Measurements from ENCODE around the gene EPHA7. TPM values are rescaled to one million over a fixed set of nuclear protein-coding genes. Genes with fewer than 3 reads are reported as not detected.

The EPHA7 gene
- total RNA-seq, 5 donors from 2014 or later (not counting 1 experiment from before 2014, with no cell fraction given) = 0.06 TPM; not detected in 4

DNA sequence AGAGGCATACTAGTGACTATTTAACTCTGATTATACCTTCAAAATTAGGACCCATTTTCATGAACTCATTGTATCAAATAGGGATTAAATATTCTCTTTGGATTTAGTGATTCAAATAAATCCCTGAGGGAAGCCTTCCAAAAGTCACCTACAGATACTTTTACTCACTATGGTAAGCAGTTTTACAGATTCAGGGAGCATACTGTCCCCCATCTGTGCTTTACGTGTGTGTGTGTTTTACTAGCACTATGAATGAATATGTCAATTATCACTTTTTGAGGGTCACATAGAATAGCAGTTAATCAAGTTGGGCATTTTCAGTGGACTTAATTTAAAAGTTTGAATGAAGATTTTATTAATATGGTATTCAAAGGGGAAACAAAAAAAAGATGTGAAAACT lies 96.7 kb downstream of the EPHA7 start:
- Mint-ChIP-seq H3K27ac (no peak overlapping the region), H3K9me3 (peaks cover 5 to 9% (median 7%) of the 10 kb centered on the region in 3 donors), H3K4me1 (no peaks in the 10 kb centered on the region), H3K36me3 (no peaks in the 10 kb centered on the region), H3K27me3 (no peaks in the 10 kb centered on the region), H3K4me3 (no peak overlapping the region)
- Histone ChIP-seq H3K27ac (ENCODE audit: low read length) (no peak overlapping the region), H3K9me3 (no peaks in the 10 kb centered on the region), H3K36me3 (ENCODE audit: control insufficient read depth in 2 of 2, extremely low read depth in 1 of 2, insufficient read depth in 1 of 2, low read length in 1 of 2) (no peaks in the 10 kb centered on the region), H3K4me1 (ENCODE audit: control insufficient read depth in 1 of 2, extremely low read depth in 1 of 2, insufficient read depth in 2 of 2, low read length in 2 of 2) (no peaks in the 10 kb centered on the region), H3K4me3 (ENCODE audit: control insufficient read depth in 1 of 2, extremely low read depth in 1 of 2, low read length in 1 of 2) (no peak overlapping the region), H3K27me3 (replicated peaks in 1 of 2; ENCODE audit: control insufficient read depth in 2 of 2, extremely low read depth in 1 of 2, insufficient read depth in 2 of 2, low read length in 1 of 2) (no peaks in the 10 kb centered on the region)
- POLR2A ChIA-PET = no interaction called here
- no peak for DNase-seq
- CTCF ChIA-PET = no interaction called here
- no CpG with 5 or more reads among the region's 1 CpG for whole genome bisulfite sequencing (ENCODE audit: insufficient coverage)
- no peak for ATAC-seq (replicated peaks in 1 of 4)

DNA sequence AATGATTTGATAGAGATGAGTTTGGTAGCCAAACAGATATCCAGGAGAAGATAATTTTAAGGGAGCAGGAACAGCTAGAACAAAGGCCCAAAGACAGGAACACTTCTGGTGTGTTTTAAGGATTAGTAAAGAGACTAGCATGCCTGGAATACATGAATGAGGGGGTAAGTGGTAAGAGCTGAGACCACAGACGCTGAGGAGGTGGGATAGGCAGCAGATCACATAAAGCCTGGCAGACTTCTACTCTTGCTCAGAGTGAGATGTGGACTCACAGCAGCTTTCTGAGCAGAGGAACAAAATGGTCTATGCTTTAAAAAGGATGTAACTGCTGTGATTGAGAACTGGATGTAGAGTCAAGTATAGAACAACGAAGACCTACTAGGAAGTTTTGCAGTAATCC lies 100.1 kb downstream of the EPHA7 start:
- no peak for ATAC-seq (replicated peaks in 1 of 4)
- no peak overlapping the region for H3K27ac ChIP-seq (ENCODE audit: low read length)
- Mint-ChIP-seq H3K27me3 (no peaks in the 10 kb centered on the region), H3K4me3 (no peak overlapping the region), H3K9me3 (peaks cover 0 to 4% (median 0%) of the 10 kb centered on the region in 3 donors), H3K36me3 (no peaks in the 10 kb centered on the region), H3K27ac (no peak overlapping the region), H3K4me1 (no peaks in the 10 kb centered on the region)
- H3K27me3 ChIP-seq (replicated peaks in 1 of 2; ENCODE audit: control insufficient read depth in 2 of 2, extremely low read depth in 1 of 2, insufficient read depth in 2 of 2, low read length in 1 of 2) = no peaks in the 10 kb centered on the region
- no peak overlapping the region for H3K4me3 ChIP-seq (ENCODE audit: control insufficient read depth in 1 of 2, extremely low read depth in 1 of 2, low read length in 1 of 2)
- WGBS (ENCODE audit: insufficient coverage) = 13% methylated on average over 1 of the region's 2 CpGs
- no peak for DNase-seq
- H3K9me3 ChIP-seq = no peaks in the 10 kb centered on the region
- H3K36me3 ChIP-seq (ENCODE audit: control insufficient read depth in 2 of 2, extremely low read depth in 1 of 2, insufficient read depth in 1 of 2, low read length in 1 of 2) = no peaks in the 10 kb centered on the region
- ChIA-PET POLR2A (no interaction called here), CTCF (no interaction called here)
- no peaks in the 10 kb centered on the region for H3K4me1 ChIP-seq (ENCODE audit: control insufficient read depth in 1 of 2, extremely low read depth in 1 of 2, insufficient read depth in 2 of 2, low read length in 2 of 2)

DNA sequence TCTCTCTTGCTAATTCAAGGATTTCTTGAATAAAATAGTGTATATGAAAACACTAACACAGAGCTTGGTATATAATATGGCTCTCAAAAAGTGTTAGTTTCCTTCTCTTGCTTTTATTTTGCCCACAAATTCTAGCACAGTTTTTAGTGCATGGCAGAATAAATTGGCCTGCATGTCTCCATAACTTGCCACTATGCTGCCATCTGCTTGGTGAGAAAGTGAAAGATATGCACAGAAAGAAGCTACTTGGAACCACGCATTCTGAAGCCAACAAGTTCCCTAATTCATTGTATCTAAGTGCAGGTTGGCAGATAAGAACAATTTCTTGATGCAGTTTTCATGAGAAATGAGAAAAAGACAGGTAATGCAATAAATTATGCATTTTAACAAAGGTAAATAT lies 101.2 kb downstream of the EPHA7 start:
- H3K4me3 ChIP-seq (ENCODE audit: control insufficient read depth in 1 of 2, extremely low read depth in 1 of 2, low read length in 1 of 2) = no peak overlapping the region
- no peak overlapping the region for H3K27ac ChIP-seq (ENCODE audit: low read length)
- no peaks in the 10 kb centered on the region for H3K27me3 ChIP-seq (replicated peaks in 1 of 2; ENCODE audit: control insufficient read depth in 2 of 2, extremely low read depth in 1 of 2, insufficient read depth in 2 of 2, low read length in 1 of 2)
- Mint-ChIP-seq H3K27me3 (no peaks in the 10 kb centered on the region), H3K4me3 (no peak overlapping the region), H3K27ac (no peak overlapping the region), H3K36me3 (no peaks in the 10 kb centered on the region), H3K9me3 (no peaks in the 10 kb centered on the region), H3K4me1 (no peaks in the 10 kb centered on the region)
- POLR2A ChIA-PET = interaction anchor here in 1 of 2 donors (0.6 kb wide), 1 partner anchor 1779 kb away, joined by 5 read pairs; no protein-coding TSS in a partner anchor
- CTCF ChIA-PET = interaction anchor here in 1 of 2 donors (1.1 kb wide), 1 partner anchor 41 kb away, joined by 3 read pairs; no protein-coding TSS in a partner anchor
- ATAC-seq (replicated peaks in 1 of 4) (no peak), DNase-seq (no peak)
- no peaks in the 10 kb centered on the region for H3K9me3 ChIP-seq
- H3K36me3 ChIP-seq (ENCODE audit: control insufficient read depth in 2 of 2, extremely low read depth in 1 of 2, insufficient read depth in 1 of 2, low read length in 1 of 2) = no peaks in the 10 kb centered on the region
- no CpG with 5 or more reads among the region's 1 CpG for WGBS (ENCODE audit: insufficient coverage)
- H3K4me1 ChIP-seq (ENCODE audit: control insufficient read depth in 1 of 2, extremely low read depth in 1 of 2, insufficient read depth in 2 of 2, low read length in 2 of 2) = no peaks in the 10 kb centered on the region

DNA sequence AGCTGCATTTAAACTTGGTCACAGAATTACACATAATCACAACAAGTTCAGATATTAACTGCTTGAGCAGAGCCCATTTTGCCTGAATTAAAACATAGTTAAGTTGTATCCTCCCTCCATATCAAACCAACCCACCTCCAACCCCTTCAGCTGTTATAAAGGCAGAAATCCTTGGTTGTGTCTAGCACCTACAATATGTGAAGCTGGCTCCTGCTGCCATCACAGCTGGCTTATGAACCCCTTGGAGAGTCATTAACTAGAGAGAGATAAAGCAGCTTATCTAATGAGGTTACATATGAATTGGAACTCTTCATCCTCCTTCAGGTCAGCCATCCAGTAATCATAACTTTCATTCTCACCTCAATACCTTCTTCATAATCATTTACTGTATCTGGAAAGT lies 101.8 kb downstream of the EPHA7 start:
- POLR2A ChIA-PET = no interaction called here
- Mint-ChIP-seq H3K27me3 (no peaks in the 10 kb centered on the region), H3K4me1 (no peaks in the 10 kb centered on the region), H3K9me3 (no peaks in the 10 kb centered on the region), H3K27ac (no peak overlapping the region), H3K36me3 (no peaks in the 10 kb centered on the region), H3K4me3 (no peak overlapping the region)
- no peaks in the 10 kb centered on the region for H3K27me3 ChIP-seq (replicated peaks in 1 of 2; ENCODE audit: control insufficient read depth in 2 of 2, extremely low read depth in 1 of 2, insufficient read depth in 2 of 2, low read length in 1 of 2)
- H3K36me3 ChIP-seq (ENCODE audit: control insufficient read depth in 2 of 2, extremely low read depth in 1 of 2, insufficient read depth in 1 of 2, low read length in 1 of 2) = no peaks in the 10 kb centered on the region
- ATAC-seq (replicated peaks in 1 of 4) = no peak
- DNase-seq = no peak
- CTCF ChIA-PET = interaction anchor here in 1 of 2 donors (1.1 kb wide), 1 partner anchor 40 kb away, joined by 3 read pairs; no protein-coding TSS in a partner anchor
- H3K27ac ChIP-seq (ENCODE audit: low read length) = no peak overlapping the region
- H3K4me3 ChIP-seq (ENCODE audit: control insufficient read depth in 1 of 2, extremely low read depth in 1 of 2, low read length in 1 of 2) = no peak overlapping the region
- no peaks in the 10 kb centered on the region for H3K9me3 ChIP-seq
- H3K4me1 ChIP-seq (ENCODE audit: control insufficient read depth in 1 of 2, extremely low read depth in 1 of 2, insufficient read depth in 2 of 2, low read length in 2 of 2) = no peaks in the 10 kb centered on the region

DNA sequence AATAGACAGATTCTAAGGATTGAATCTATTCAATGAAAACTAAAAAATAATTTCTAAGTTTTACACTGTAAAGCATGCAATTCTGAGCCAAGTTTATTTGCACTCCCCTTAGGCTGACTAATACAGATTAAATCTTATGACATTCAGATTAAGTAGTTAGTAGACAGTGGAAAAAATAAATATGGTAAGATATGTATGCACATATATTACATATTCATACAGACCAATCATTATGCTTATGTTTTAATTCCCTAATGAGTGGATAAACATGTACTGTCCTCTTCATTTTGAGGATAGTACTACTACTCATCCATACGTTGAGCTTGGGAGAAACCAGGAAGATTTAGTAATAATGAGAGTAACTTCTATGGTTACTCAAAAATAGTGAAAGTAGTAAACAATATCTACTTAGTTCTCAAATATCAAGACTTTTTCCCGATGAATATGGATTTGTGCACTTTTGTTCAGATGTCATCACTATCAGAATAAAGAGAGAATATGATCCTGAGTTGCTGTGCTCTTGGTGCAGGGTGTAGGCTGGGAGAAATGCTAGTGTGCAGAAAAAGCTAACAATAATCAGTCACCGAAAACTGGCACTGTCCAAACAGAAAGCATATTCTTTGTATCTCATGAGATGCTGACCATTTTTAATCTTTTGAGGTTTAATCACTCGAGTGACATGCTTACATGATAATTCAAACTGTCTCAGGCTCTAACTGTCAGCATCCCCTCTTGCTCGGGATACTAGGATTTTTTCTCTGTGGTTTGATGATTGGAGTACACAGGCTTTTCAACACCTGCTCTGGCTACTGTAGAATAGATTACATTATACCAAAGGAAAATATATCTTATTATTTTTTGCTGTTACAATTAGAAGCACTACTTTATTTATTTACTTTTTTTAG lies 111.6 kb downstream of the EPHA7 start:
- H3K27ac Mint-ChIP-seq = no peak overlapping the region
- H3K27me3 ChIP-seq (replicated peaks in 1 of 2; ENCODE audit: control insufficient read depth in 2 of 2, extremely low read depth in 1 of 2, insufficient read depth in 2 of 2, low read length in 1 of 2) = no peaks in the 10 kb centered on the region
- no peaks in the 10 kb centered on the region for H3K9me3 ChIP-seq
- peaks cover 4 to 15% (median 4%) of the 10 kb centered on the region in 3 donors for H3K9me3 Mint-ChIP-seq
- H3K36me3 ChIP-seq (ENCODE audit: control insufficient read depth in 2 of 2, extremely low read depth in 1 of 2, insufficient read depth in 1 of 2, low read length in 1 of 2) = no peaks in the 10 kb centered on the region
- ATAC-seq (replicated peaks in 1 of 4) = no peak
- no peak for DNase-seq
- ChIA-PET CTCF (no interaction called here), POLR2A (no interaction called here)
- H3K4me1 Mint-ChIP-seq = no peaks in the 10 kb centered on the region
- no CpG with 5 or more reads among the region's 5 CpGs for WGBS (ENCODE audit: insufficient coverage)
- no peak overlapping the region for H3K4me3 Mint-ChIP-seq
- H3K36me3 Mint-ChIP-seq = no peaks in the 10 kb centered on the region
- H3K27ac ChIP-seq (ENCODE audit: low read length) = no peak overlapping the region
- no peaks in the 10 kb centered on the region for H3K27me3 Mint-ChIP-seq
- H3K4me3 ChIP-seq (ENCODE audit: control insufficient read depth in 1 of 2, extremely low read depth in 1 of 2, low read length in 1 of 2) = no peak overlapping the region
- no peaks in the 10 kb centered on the region for H3K4me1 ChIP-seq (ENCODE audit: control insufficient read depth in 1 of 2, extremely low read depth in 1 of 2, insufficient read depth in 2 of 2, low read length in 2 of 2)

DNA sequence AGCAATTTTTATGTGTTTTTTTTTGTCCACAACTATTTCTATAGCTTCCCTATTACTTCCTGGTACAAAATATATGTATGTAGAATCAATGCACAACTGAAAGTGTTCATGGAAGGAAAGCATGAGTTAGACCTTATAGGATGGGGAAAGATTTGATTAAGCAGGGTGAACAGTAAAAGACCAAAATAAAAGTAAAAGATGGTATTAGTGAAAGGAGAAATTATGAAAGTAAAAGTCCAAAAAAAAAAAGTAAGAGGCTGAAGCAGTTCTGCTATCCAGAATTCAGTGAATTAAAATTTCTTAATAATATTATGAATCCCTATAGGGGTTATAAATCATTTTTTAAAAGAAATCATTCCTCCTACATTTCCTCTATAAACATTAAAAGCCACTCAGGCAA lies 114.3 kb downstream of the EPHA7 start:
- H3K36me3 Mint-ChIP-seq = no peaks in the 10 kb centered on the region
- ChIA-PET POLR2A (no interaction called here), CTCF (no interaction called here)
- Histone ChIP-seq H3K4me3 (ENCODE audit: control insufficient read depth in 1 of 2, extremely low read depth in 1 of 2, low read length in 1 of 2) (no peak overlapping the region), H3K27me3 (replicated peaks in 1 of 2; ENCODE audit: control insufficient read depth in 2 of 2, extremely low read depth in 1 of 2, insufficient read depth in 2 of 2, low read length in 1 of 2) (no peaks in the 10 kb centered on the region), H3K9me3 (no peaks in the 10 kb centered on the region), H3K4me1 (ENCODE audit: control insufficient read depth in 1 of 2, extremely low read depth in 1 of 2, insufficient read depth in 2 of 2, low read length in 2 of 2) (no peaks in the 10 kb centered on the region), H3K36me3 (ENCODE audit: control insufficient read depth in 2 of 2, extremely low read depth in 1 of 2, insufficient read depth in 1 of 2, low read length in 1 of 2) (no peaks in the 10 kb centered on the region), H3K27ac (ENCODE audit: low read length) (no peak overlapping the region)
- no peaks in the 10 kb centered on the region for H3K4me1 Mint-ChIP-seq
- H3K9me3 Mint-ChIP-seq = peaks cover 5 to 10% (median 8%) of the 10 kb centered on the region in 3 donors
- no peak overlapping the region for H3K27ac Mint-ChIP-seq
- ATAC-seq (replicated peaks in 1 of 4) (no peak), DNase-seq (no peak)
- no peak overlapping the region for H3K4me3 Mint-ChIP-seq
- no peaks in the 10 kb centered on the region for H3K27me3 Mint-ChIP-seq
